ENCODE measurements around the gene PARL.
"Not testable (repeated sequence)": the region's sequence is repeated elsewhere in the genome, so short reads cannot be mapped to it uniquely, and the experiment has no call there.

PARL gene

GRCh38 chr3:183796372-183796771 is 88.3 kb downstream of the PARL start:
- TF ChIP-seq, protein P1, sequence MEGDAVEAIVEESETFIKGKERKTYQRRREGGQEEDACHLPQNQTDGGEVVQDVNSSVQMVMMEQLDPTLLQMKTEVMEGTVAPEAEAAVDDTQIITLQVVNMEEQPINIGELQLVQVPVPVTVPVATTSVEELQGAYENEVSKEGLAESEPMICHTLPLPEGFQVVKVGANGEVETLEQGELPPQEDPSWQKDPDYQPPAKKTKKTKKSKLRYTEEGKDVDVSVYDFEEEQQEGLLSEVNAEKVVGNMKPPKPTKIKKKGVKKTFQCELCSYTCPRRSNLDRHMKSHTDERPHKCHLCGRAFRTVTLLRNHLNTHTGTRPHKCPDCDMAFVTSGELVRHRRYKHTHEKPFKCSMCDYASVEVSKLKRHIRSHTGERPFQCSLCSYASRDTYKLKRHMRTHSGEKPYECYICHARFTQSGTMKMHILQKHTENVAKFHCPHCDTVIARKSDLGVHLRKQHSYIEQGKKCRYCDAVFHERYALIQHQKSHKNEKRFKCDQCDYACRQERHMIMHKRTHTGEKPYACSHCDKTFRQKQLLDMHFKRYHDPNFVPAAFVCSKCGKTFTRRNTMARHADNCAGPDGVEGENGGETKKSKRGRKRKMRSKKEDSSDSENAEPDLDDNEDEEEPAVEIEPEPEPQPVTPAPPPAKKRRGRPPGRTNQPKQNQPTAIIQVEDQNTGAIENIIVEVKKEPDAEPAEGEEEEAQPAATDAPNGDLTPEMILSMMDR (IDR thresholded peaks at IDR 0.05; ENCODE audit: control insufficient read depth, insufficient read depth, low read depth, low read length, missing control alignments) = no peak
- DNase-seq (ENCODE audit: low read depth) = no peak
- no peak overlapping the region for H3K4me3 ChIP-seq (ENCODE audit: control insufficient read depth, low read depth, low read length)

- TF ChIP-seq, protein P1 (IDR thresholded peaks at IDR 0.05; ENCODE audit: control insufficient read depth, insufficient read depth, low read depth, low read length, missing control alignments) = no peak
- no peak for DNase-seq (ENCODE audit: low read depth)
- H3K4me3 ChIP-seq (ENCODE audit: control insufficient read depth, low read depth, low read length) = no peak overlapping the region
Measured at GRCh38 chr3:183794452-183794851, 90.2 kb downstream of the PARL start.

GRCh38 chr3:183792976-183793375 is 91.7 kb downstream of the PARL start:
- no peak for DNase-seq (ENCODE audit: low read depth)
- TF ChIP-seq, protein P1 (IDR thresholded peaks at IDR 0.05; ENCODE audit: control insufficient read depth, insufficient read depth, low read depth, low read length, missing control alignments) = no peak
- no peak overlapping the region for H3K4me3 ChIP-seq (ENCODE audit: control insufficient read depth, low read depth, low read length)

GRCh38 chr3:183790700-183791099 is 94.0 kb downstream of the PARL start:
- DNase-seq (ENCODE audit: low read depth) = no peak
- no peak overlapping the region for H3K4me3 ChIP-seq (ENCODE audit: control insufficient read depth, low read depth, low read length)
- TF ChIP-seq, protein P1 (IDR thresholded peaks at IDR 0.05; ENCODE audit: control insufficient read depth, insufficient read depth, low read depth, low read length, missing control alignments) = no peak

- H3K4me3 ChIP-seq (ENCODE audit: control insufficient read depth, low read depth, low read length) = no peak overlapping the region
- TF ChIP-seq, protein P1 (IDR thresholded peaks at IDR 0.05; ENCODE audit: control insufficient read depth, insufficient read depth, low read depth, low read length, missing control alignments) = no peak
- no peak for DNase-seq (ENCODE audit: low read depth)
Measured at GRCh38 chr3:183789826-183790225, 94.9 kb downstream of the PARL start.

DNA sequence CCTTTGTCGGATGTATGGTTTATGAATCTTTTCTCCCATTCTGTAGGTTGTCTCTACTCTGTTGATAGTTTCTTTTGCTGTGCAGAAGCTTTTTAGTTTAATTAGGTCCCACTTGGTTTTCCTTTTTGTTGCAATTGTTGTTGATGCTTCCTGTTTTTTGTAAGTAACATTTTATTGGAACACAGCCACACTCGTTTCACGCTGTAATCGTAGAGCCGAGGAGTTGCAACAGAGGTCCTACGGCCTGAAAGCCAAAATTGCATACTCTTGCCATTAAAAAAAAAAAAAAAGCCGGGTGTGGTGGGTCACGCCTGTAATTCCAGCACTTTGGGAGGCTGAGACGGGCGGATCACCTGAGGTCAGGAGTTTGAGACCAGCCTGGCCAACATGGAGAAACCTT is 100.2 kb downstream of the PARL start:
- not testable (repeated sequence) for DNase-seq (ENCODE audit: low read depth)

DNA sequence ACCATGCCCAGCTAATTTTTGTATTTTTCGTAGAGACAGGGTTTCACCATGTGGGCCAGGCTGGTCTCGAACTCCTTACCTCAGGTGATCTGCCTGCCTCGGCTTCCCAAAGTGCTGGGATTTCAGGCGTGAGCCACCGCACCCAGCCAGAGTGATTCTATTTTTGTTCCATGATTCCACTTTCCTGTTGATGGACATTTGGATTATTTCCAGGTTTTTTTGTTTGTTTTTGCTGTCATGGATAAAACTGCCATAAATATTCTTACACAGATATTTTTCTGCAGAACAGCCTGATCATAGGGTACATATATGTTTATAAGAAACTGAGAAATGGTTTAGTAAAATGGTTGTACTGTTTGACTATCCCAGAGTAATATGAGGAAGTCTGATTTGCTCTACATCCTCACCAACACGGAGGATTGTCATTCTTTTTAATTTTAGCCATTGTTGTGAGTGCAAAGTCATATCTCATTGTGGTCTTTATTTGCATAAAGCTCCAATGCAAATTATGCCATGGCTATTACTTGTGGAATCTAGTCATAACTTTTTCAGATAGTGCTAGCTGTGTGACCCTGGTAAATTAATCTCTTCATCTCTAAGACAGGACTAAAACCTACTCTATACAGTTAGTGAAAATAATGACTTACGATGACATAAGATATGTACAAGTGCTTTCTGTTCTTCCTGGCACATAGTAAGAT is 102.0 kb downstream of the PARL start:
- H3K4me3 ChIP-seq (ENCODE audit: control insufficient read depth, low read depth, low read length) = no peak overlapping the region
- DNase-seq (ENCODE audit: low read depth) = no peak
- TF ChIP-seq, protein P1 (IDR thresholded peaks at IDR 0.05; ENCODE audit: control insufficient read depth, insufficient read depth, low read depth, low read length, missing control alignments) = no peak

More for the DNA sequence above, 100.2 kb downstream of the PARL start:
- H3K4me3 ChIP-seq (ENCODE audit: control insufficient read depth, low read depth, low read length) = not testable (repeated sequence)

All from AG09309 (cell line).